HCT116 (cell line): Measurements from ENCODE around the gene AFDN. TPM values are rescaled to one million over a fixed set of nuclear protein-coding genes. Genes with fewer than 3 reads are reported as not detected.

Source experiments
- ATAC-seq: fragments of 200-7000 bp; cut with Tn5 transposase; 2 replicates; pipeline ENCODE4 v1.9.1; 2020; ENCODE audit warnings: mild to moderate bottlenecking, moderate library complexity
- BruUV-seq: library from RNA; stranded (reverse); fragments of 400-500 nt; replicated peaks from 2 replicates; lab custom pipeline; 2021; lab: Mats Ljungman, UMichigan
- CTCF ChIA-PET: fragments of 300-600 bp; sonication (Branson Sonifier 250); formaldehyde crosslinking; loops from one replicate; lab custom pipeline; 2021; ENCODE audit warnings: antibody characterized with exemption; lab: Charles Lee
- POLR2A ChIA-PET: fragments of 300-600, 350-600 bp; sonication (Branson Sonifier 250); formaldehyde crosslinking; loops from one replicate; lab custom pipeline; 2021; ENCODE audit warnings: antibody characterized with exemption; lab: Charles Lee
- RAD21 ChIA-PET, 2 experiments: fragments of 300-600 bp; sonication (Branson Sonifier 250); formaldehyde crosslinking; loops; one replicate each; lab custom pipeline; 2023; ENCODE audit warnings: low total read pairs in 2 of 2; ENCODE audit not compliant: uncharacterized antibody in 2 of 2, unreplicated experiment in 2 of 2, low non-redundant PET in 1 of 2; lab: Charles Lee
- DNase-seq: peaks from one replicate; pipeline ENCODE4 v3.0.0-alpha.2; 2010; ENCODE audit warnings: low read depth, low spot score
- H2AFZ ChIP-seq: fragments of 200-600 bp; shearing (Covaris generic), sonication (generic); 2 replicates; pipeline ENCODE4 v1.6.1; 2017; ENCODE audit warnings: low read depth, mixed run types, mixed read lengths, antibody characterized with exemption, low read length; ENCODE audit not compliant: poor library complexity, severe bottlenecking
- H3K27ac ChIP-seq: 2 replicates; pipeline ENCODE4 v1.5.1; 2012; ENCODE audit warnings: low read depth, low read length
- H3K27me3 ChIP-seq: fragments of 200-600 bp; sonication (generic); 2 replicates; pipeline ENCODE4 v1.6.1; 2016; ENCODE audit warnings: mixed run types, low read length, mixed read lengths; ENCODE audit not compliant: insufficient read depth
- H3K36me3 ChIP-seq, 2 experiments: fragments of 200-500 bp in 1 of 2; fragments of 200-600 bp in 1 of 2; sonication (Bioruptor generic) in 1 of 2; sonication (generic) in 1 of 2; 2 replicates each; pipeline versions ENCODE4 v1.5.1 to v1.6.1; 2014 to 2016; ENCODE audit warnings: low read length in 2 of 2, inconsistent platforms in 1 of 2, mixed read lengths in 1 of 2, mixed run types in 1 of 2; ENCODE audit not compliant: insufficient read depth in 2 of 2, control insufficient read depth in 1 of 2
- H3K4me1 ChIP-seq, 2 experiments: fragments of 200-600 bp in 1 of 2; sonication (generic) in 1 of 2; 2 replicates each; pipeline versions ENCODE4 v1.5.1 to v1.6.1; 2012 to 2017; ENCODE audit warnings: low read length in 2 of 2, inconsistent platforms in 1 of 2, mild to moderate bottlenecking in 1 of 2, mixed read lengths in 1 of 2, mixed run types in 1 of 2, moderate library complexity in 1 of 2; ENCODE audit not compliant: insufficient read depth in 2 of 2, control insufficient read depth in 1 of 2
- H3K4me2 ChIP-seq: fragments of 200-600 bp; sonication (generic); 2 replicates; pipeline ENCODE4 v1.6.1; 2017; ENCODE audit warnings: mixed run types, low read length, mixed read lengths
- H3K4me3 ChIP-seq, 2 experiments: fragments of 200-600 bp in 1 of 2; sonication (generic) in 1 of 2; replicated peaks in 1 of 2; 2 replicates each; pipeline ENCODE4 v1.5.1; 2011 to 2016; ENCODE audit warnings: low read length in 2 of 2, control low read depth in 1 of 2, low read depth in 1 of 2, mild to moderate bottlenecking in 1 of 2, mixed read lengths in 1 of 2, mixed run types in 1 of 2
- H3K79me2 ChIP-seq: fragments of 200-600 bp; sonication (generic); 2 replicates; pipeline ENCODE4 v1.6.1; 2017; ENCODE audit warnings: mild to moderate bottlenecking, mixed run types, low read length, moderate library complexity, mixed read lengths; ENCODE audit not compliant: insufficient read depth
- H3K9ac ChIP-seq: fragments of 200-600 bp; sonication (generic); 2 replicates; pipeline ENCODE4 v1.6.1; 2016; ENCODE audit warnings: low read length, mixed read lengths
- H3K9me2 ChIP-seq: fragments of 200-600 bp; sonication (generic), shearing (Covaris generic); 2 replicates; pipeline ENCODE4 v1.6.1; 2017; ENCODE audit warnings: mixed run types, mild to moderate bottlenecking, moderate library complexity; ENCODE audit not compliant: insufficient read depth
- H3K9me3 ChIP-seq, 2 experiments: fragments of 200-500 bp in 1 of 2; fragments of 200-600 bp in 1 of 2; sonication (Bioruptor generic) in 1 of 2; sonication (generic) in 1 of 2; 2 replicates each; pipeline ENCODE4 v1.6.1; 2014 to 2017; ENCODE audit warnings: low read length in 2 of 2, mixed read lengths in 2 of 2, inconsistent platforms in 1 of 2, low read depth in 1 of 2, mild to moderate bottlenecking in 1 of 2, mixed run types in 1 of 2, moderate library complexity in 1 of 2; ENCODE audit not compliant: control insufficient read depth in 1 of 2, insufficient read depth in 1 of 2
- H4K20me1 ChIP-seq: fragments of 200-600 bp; sonication (generic), shearing (Covaris generic); 2 replicates; pipeline ENCODE4 v1.6.1; 2017; ENCODE audit warnings: mixed run types, mild to moderate bottlenecking, moderate library complexity; ENCODE audit not compliant: insufficient read depth
- CEBPB ChIP-seq: IDR thresholded peaks from 2 replicates; pipeline ENCODE4 v1.6.1; 2012; ENCODE audit warnings: low read depth
- CTCF ChIP-seq, 3 experiments: fragments of 200-600 bp in 1 of 3; sonication (generic) in 1 of 3; IDR thresholded peaks in 2 of 3; conservative IDR thresholded peaks in 1 of 3; 2 replicates each; pipeline ENCODE4 v1.5.1; 2012 to 2017; ENCODE audit warnings: low read depth in 2 of 3, low read length in 2 of 3, antibody characterized with exemption in 1 of 3, borderline replicate concordance in 1 of 3, control low read depth in 1 of 3, mild to moderate bottlenecking in 1 of 3, mixed read lengths in 1 of 3, mixed run types in 1 of 3, moderate library complexity in 1 of 3; ENCODE audit not compliant: insufficient read depth in 1 of 3
- EGR1 ChIP-seq: IDR thresholded peaks from 2 replicates; pipeline ENCODE4 v1.6.1; 2012; ENCODE audit warnings: low read depth
- ELF1 ChIP-seq: IDR thresholded peaks from 2 replicates; pipeline ENCODE4 v1.6.1; 2012; ENCODE audit warnings: low read depth, borderline replicate concordance
- JUND ChIP-seq: IDR thresholded peaks from 2 replicates; pipeline ENCODE4 v1.6.1; 2012
- POLR2A ChIP-seq: IDR thresholded peaks from 2 replicates; pipeline ENCODE4 v1.7.0; 2011; ENCODE audit warnings: borderline replicate concordance; ENCODE audit not compliant: insufficient read depth, insufficient read length; ENCODE audit errors: extremely low read depth
- RAD21 ChIP-seq: IDR thresholded peaks from 2 replicates; pipeline ENCODE4 v1.6.1; 2012; ENCODE audit warnings: low read depth, mild to moderate bottlenecking
- REST ChIP-seq: IDR thresholded peaks from 2 replicates; pipeline ENCODE4 v1.6.1; 2012; ENCODE audit warnings: low read depth
- SIN3A ChIP-seq: IDR thresholded peaks from 2 replicates; pipeline ENCODE4 v1.6.1; 2012; ENCODE audit warnings: low read depth
- TCF7L2 ChIP-seq: IDR thresholded peaks from 2 replicates; pipeline ENCODE4 v1.7.0; 2011; ENCODE audit warnings: borderline replicate concordance, inconsistent platforms; ENCODE audit not compliant: insufficient read depth, insufficient read length; ENCODE audit errors: extremely low read depth
- intact Hi-C: fragments of 100-400 bp; cut with micrococcal nuclease; formaldehyde crosslinking; loops from 2 replicates; pipeline ENCODE4 v1.10.0; 2022
- total RNA-seq: library from RNA; stranded (reverse); gene quantifications from one replicate; pipeline ENCODE4 v1.2.1, GENCODE V29; 2021; ENCODE audit not compliant: unreplicated experiment
- TF ChIP-seq, protein P1 (sequence below): IDR thresholded peaks from 2 replicates; pipeline ENCODE4 v1.6.1; 2011; ENCODE audit warnings: mild to moderate bottlenecking, low read length, moderate library complexity; ENCODE audit not compliant: insufficient replicate concordance; ENCODE audit errors: extremely low read depth

Gene AFDN
- total RNA-seq, 1 experiment from 2014 or later = 59.4 TPM

DNA sequence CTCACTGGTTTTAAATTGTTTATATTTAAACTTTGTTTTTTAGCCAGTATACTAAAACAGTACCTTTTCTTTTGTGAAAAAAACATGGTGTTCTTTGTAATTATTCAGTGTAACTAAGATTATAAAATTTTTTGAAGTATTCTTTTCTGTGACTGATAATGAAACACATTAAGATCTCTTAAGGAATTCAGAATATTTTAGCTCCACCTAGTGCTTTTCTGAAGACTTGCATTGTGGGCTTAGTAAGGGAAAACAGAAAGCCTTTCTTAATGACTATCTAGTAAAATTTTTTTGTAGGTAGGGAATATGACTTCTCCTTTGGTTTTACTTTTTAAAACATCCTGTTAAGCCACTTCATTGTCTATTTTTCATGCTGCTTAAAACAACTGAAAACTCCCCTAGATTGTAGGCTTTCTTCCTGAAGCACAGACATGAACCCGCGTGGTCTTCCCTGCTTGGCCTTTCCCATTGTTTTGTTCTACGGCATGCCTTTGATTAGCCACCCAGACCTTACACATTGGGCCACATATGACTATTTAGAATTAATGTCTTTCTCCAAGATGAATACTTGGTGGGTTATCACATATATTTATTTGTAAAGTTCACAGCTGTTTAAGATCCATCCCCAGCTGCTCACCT, 72.1 kb downstream of the AFDN start:
- Histone ChIP-seq H3K4me1 (no peaks in the 10 kb centered on the region), H3K4me2 (no peak overlapping the region), H4K20me1 (no peaks in the 10 kb centered on the region; the same call in 1 of the 2 replicates), H3K4me3 (no peak overlapping the region), H2AFZ (no peak overlapping the region), H3K27me3 (no peaks in the 10 kb centered on the region), H3K9me3 (no peaks in the 10 kb centered on the region), H3K27ac (no peak overlapping the region)
- peak; percentile 54; the same call in 1 of the 2 replicates for ATAC-seq
- DNase-seq = no peak
- RAD21 ChIA-PET = no interaction called here
- BruUV-seq = no TSS peak
- TF ChIP-seq EGR1 (0 out of 2 replicates have a peak, but pooled peaks have one; percentile 6), TCF7L2 (no peak), RAD21 (peak; percentile 82), CTCF (IDR thresholded peaks at IDR 0.05 in 2 of 3, conservative IDR thresholded peaks at IDR 0.05 in 1 of 3; ENCODE audit: borderline replicate concordance in 1 of 3, insufficient read depth in 1 of 3, low read depth in 2 of 3, low read length in 2 of 3) (peak; percentile 57 to 79 (median 62); a peak in 5 of 6 replicates)
- TF ChIP-seq, all 23 proteins: peak for 3
- no peak overlapping the region for H3K9ac ChIP-seq
- no peaks in the 10 kb centered on the region for H3K36me3 ChIP-seq
- no peaks in the 10 kb centered on the region for H3K79me2 ChIP-seq
- POLR2A ChIA-PET = no interaction called here
- intact Hi-C loops = loop anchor here (1.0 kb wide), 1 partner anchor 396 kb away; no protein-coding TSS in a partner anchor
- CTCF ChIA-PET = interaction anchor here (1.3 to 1.9 kb wide), 2 partner anchors 61 to 413 kb away, joined by 3 to 9 read pairs; no protein-coding TSS in a partner anchor
- no peaks in the 10 kb centered on the region for H3K9me2 ChIP-seq

- no peak overlapping the region for H3K4me2 ChIP-seq
- no peaks in the 10 kb centered on the region for H3K4me1 ChIP-seq
- H3K36me3 ChIP-seq = no peaks in the 10 kb centered on the region; a peak in 1 of 4 replicates
- no peaks in the 10 kb centered on the region; the same call in 1 of the 2 replicates for H4K20me1 ChIP-seq
- H3K79me2 ChIP-seq = no peaks in the 10 kb centered on the region
- ChIA-PET RAD21 (no interaction called here), CTCF (no interaction called here), POLR2A (no interaction called here)
- no peak overlapping the region for H2AFZ ChIP-seq
- DNase-seq = no peak
- no peaks in the 10 kb centered on the region for H3K27me3 ChIP-seq
- ATAC-seq = no peak
- H3K9ac ChIP-seq = no peak overlapping the region
- no peaks in the 10 kb centered on the region for H3K9me3 ChIP-seq
- H3K4me3 ChIP-seq = no peak overlapping the region
- H3K27ac ChIP-seq = no peak overlapping the region
- intact Hi-C loops = loop anchor here (5.0 kb wide), 1 partner anchor 453 kb away; no protein-coding TSS in a partner anchor
- no TSS peak for BruUV-seq
- H3K9me2 ChIP-seq = no peaks in the 10 kb centered on the region
- TF ChIP-seq JUND = no peak
- no peak for TF ChIP-seq REST
- no peak for TF ChIP-seq ELF1
- TF ChIP-seq, protein P1, sequence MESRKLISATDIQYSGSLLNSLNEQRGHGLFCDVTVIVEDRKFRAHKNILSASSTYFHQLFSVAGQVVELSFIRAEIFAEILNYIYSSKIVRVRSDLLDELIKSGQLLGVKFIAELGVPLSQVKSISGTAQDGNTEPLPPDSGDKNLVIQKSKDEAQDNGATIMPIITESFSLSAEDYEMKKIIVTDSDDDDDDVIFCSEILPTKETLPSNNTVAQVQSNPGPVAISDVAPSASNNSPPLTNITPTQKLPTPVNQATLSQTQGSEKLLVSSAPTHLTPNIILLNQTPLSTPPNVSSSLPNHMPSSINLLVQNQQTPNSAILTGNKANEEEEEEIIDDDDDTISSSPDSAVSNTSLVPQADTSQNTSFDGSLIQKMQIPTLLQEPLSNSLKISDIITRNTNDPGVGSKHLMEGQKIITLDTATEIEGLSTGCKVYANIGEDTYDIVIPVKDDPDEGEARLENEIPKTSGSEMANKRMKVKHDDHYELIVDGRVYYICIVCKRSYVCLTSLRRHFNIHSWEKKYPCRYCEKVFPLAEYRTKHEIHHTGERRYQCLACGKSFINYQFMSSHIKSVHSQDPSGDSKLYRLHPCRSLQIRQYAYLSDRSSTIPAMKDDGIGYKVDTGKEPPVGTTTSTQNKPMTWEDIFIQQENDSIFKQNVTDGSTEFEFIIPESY = no peak
- TF ChIP-seq SIN3A = no peak
- no peak for TF ChIP-seq CEBPB
- TF ChIP-seq POLR2A = no peak
Measured at GRCh38 chr6:167904791-167905190, 78.1 kb downstream of the AFDN start.
